Measurements from ENCODE around the gene SERPINA3. TPM values are rescaled to one million over a fixed set of nuclear protein-coding genes. Genes with fewer than 3 reads are reported as not detected.
A peak's percentile ranks its signal among the peaks of the same experiment; 100 is the strongest.

Gene SERPINA3
- total RNA-seq, 1 donor from 2014 or later = 1.3 TPM

DNA sequence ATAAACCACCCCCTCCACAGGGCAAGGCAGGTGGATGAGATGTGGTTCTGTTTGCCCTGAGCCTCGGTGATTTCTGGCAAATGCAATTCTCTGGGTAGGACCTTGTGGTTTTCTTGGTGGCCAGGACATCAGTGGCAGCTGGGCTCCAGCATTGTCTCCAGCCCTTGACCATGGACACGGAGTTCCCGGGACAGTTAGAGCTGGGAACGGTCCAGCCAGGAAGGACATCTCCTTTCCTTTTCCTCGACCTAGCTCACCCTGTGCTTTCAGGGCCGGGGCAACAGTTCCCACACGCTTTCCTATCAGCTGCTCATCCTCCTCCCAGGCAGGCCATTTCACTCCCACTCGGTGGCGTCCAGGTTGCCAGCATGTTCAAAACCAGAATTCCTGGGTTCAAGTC is 41.8 kb upstream of the SERPINA3 start:
- H3K36me3 Mint-ChIP-seq (ENCODE audit: low read depth, unreplicated experiment) = no peaks in the 10 kb centered on the region
- no peak for DNase-seq (ENCODE audit: low read depth)
- H3K27ac Mint-ChIP-seq (ENCODE audit: unreplicated experiment) = no peak overlapping the region
- Histone ChIP-seq H3K79me2 (ENCODE audit: insufficient read depth, low read length) (no peaks in the 10 kb centered on the region), H3K4me2 (ENCODE audit: low read length) (no peak overlapping the region), H3K4me1 (ENCODE audit: insufficient read depth, low read length) (peaks cover 10% of the 10 kb centered on the region), H3K36me3 (ENCODE audit: insufficient read depth, low read length) (no peaks in the 10 kb centered on the region), H4K20me1 (ENCODE audit: insufficient read depth, low read length) (no peaks in the 10 kb centered on the region), H3K27ac (ENCODE audit: low read depth, low read length) (no peak overlapping the region), H3K9me3 (ENCODE audit: insufficient read depth, low read depth, low read length) (no peaks in the 10 kb centered on the region), H2AFZ (ENCODE audit: low read depth, low read length) (no peak overlapping the region), H3K9ac (ENCODE audit: low read length) (no peak overlapping the region), H3K27me3 (ENCODE audit: insufficient read depth, low read length) (no peaks in the 10 kb centered on the region), H3K4me3 (ENCODE audit: insufficient read depth, low read depth, low read length) (no peak overlapping the region)
- peaks cover 28% of the 10 kb centered on the region for H3K27me3 Mint-ChIP-seq (ENCODE audit: low read depth, unreplicated experiment)
- FAIRE-seq = no peak
- peaks cover 3% of the 10 kb centered on the region for H3K9me3 Mint-ChIP-seq (ENCODE audit: unreplicated experiment)
- H3K4me3 Mint-ChIP-seq (ENCODE audit: unreplicated experiment) = no peak overlapping the region
- TF ChIP-seq EZH2 (IDR thresholded peaks at IDR 0.05; ENCODE audit: insufficient read depth, low read length) = no peak
- TF ChIP-seq, protein P1, sequence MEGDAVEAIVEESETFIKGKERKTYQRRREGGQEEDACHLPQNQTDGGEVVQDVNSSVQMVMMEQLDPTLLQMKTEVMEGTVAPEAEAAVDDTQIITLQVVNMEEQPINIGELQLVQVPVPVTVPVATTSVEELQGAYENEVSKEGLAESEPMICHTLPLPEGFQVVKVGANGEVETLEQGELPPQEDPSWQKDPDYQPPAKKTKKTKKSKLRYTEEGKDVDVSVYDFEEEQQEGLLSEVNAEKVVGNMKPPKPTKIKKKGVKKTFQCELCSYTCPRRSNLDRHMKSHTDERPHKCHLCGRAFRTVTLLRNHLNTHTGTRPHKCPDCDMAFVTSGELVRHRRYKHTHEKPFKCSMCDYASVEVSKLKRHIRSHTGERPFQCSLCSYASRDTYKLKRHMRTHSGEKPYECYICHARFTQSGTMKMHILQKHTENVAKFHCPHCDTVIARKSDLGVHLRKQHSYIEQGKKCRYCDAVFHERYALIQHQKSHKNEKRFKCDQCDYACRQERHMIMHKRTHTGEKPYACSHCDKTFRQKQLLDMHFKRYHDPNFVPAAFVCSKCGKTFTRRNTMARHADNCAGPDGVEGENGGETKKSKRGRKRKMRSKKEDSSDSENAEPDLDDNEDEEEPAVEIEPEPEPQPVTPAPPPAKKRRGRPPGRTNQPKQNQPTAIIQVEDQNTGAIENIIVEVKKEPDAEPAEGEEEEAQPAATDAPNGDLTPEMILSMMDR (IDR thresholded peaks at IDR 0.05; ENCODE audit: insufficient read depth, low read depth, low read length) = no peak
- H3K4me1 Mint-ChIP-seq (ENCODE audit: low read depth, unreplicated experiment) = no peaks in the 10 kb centered on the region

DNA sequence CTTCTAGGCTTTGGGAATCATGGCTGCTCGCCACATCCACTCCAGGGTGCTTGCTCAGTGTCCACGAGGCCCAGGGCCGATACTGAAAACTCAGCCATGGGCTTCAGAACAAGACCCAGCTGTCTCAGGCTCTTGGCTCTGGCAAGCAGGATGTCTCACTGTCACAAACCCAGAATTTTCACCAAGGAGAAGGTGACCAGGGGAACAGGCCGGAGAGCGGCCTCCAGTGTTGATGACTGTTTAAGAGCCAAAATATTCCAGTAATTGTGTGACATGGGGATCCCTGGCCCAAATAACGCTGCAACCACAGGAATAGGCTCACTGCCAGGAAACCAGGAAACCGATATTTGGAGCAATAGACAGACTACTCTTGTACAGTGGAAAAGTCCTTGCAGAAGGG is 40.8 kb upstream of the SERPINA3 start:
- no peaks in the 10 kb centered on the region for H3K36me3 Mint-ChIP-seq (ENCODE audit: low read depth, unreplicated experiment)
- no peaks in the 10 kb centered on the region for H3K4me1 Mint-ChIP-seq (ENCODE audit: low read depth, unreplicated experiment)
- H3K4me3 Mint-ChIP-seq (ENCODE audit: unreplicated experiment) = no peak overlapping the region
- TF ChIP-seq, protein P1 (IDR thresholded peaks at IDR 0.05; ENCODE audit: insufficient read depth, low read depth, low read length) = no peak
- no peak for TF ChIP-seq EZH2 (IDR thresholded peaks at IDR 0.05; ENCODE audit: insufficient read depth, low read length)
- H2AFZ ChIP-seq (ENCODE audit: low read depth, low read length) = peak overlapping the region; percentile 39
- no peak overlapping the region for H3K4me2 ChIP-seq (ENCODE audit: low read length)
- no peaks in the 10 kb centered on the region for H3K27me3 ChIP-seq (ENCODE audit: insufficient read depth, low read length)
- H3K9me3 Mint-ChIP-seq (ENCODE audit: unreplicated experiment) = peaks cover 3% of the 10 kb centered on the region
- no peak for DNase-seq (ENCODE audit: low read depth)
- H3K4me1 ChIP-seq (ENCODE audit: insufficient read depth, low read length) = peaks cover 18% of the 10 kb centered on the region
- H3K27me3 Mint-ChIP-seq (ENCODE audit: low read depth, unreplicated experiment) = peaks cover 23% of the 10 kb centered on the region
- no peak overlapping the region for H3K9ac ChIP-seq (ENCODE audit: low read length)
- no peak overlapping the region for H3K27ac ChIP-seq (ENCODE audit: low read depth, low read length)
- FAIRE-seq = no peak
- no peaks in the 10 kb centered on the region for H3K79me2 ChIP-seq (ENCODE audit: insufficient read depth, low read length)
- no peak overlapping the region for H3K27ac Mint-ChIP-seq (ENCODE audit: unreplicated experiment)
- H3K4me3 ChIP-seq (ENCODE audit: insufficient read depth, low read depth, low read length) = no peak overlapping the region
- no peaks in the 10 kb centered on the region for H3K9me3 ChIP-seq (ENCODE audit: insufficient read depth, low read depth, low read length)
- H4K20me1 ChIP-seq (ENCODE audit: insufficient read depth, low read length) = no peaks in the 10 kb centered on the region
- H3K36me3 ChIP-seq (ENCODE audit: insufficient read depth, low read length) = no peaks in the 10 kb centered on the region

DNA sequence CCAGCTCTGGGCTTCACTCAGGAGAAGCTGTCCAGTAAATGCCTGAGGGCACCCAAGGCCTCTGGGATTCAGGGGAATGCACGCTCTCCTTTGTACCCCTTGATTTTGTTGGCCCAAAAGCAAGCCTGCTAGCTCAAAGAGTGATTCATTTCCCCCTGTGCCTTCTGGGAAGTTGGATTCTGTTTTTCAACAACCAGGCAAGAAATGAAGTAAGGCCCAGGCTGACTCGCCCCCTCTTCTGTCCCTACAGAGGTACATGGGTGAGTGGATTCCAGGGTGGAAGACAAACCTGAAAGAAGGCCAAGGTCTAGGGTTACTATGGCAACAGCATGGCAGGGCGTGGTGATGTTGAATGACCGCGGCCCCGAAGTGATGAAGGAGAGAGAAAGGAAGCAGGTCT is 40.2 kb upstream of the SERPINA3 start:
- H3K36me3 Mint-ChIP-seq (ENCODE audit: low read depth, unreplicated experiment) = no peaks in the 10 kb centered on the region
- no peak overlapping the region for H3K4me3 Mint-ChIP-seq (ENCODE audit: unreplicated experiment)
- H3K27me3 Mint-ChIP-seq (ENCODE audit: low read depth, unreplicated experiment) = peaks cover 18% of the 10 kb centered on the region
- H3K9me3 Mint-ChIP-seq (ENCODE audit: unreplicated experiment) = peaks cover 3% of the 10 kb centered on the region
- Histone ChIP-seq H3K4me3 (ENCODE audit: insufficient read depth, low read depth, low read length) (no peak overlapping the region), H4K20me1 (ENCODE audit: insufficient read depth, low read length) (no peaks in the 10 kb centered on the region), H3K36me3 (ENCODE audit: insufficient read depth, low read length) (no peaks in the 10 kb centered on the region), H3K4me2 (ENCODE audit: low read length) (no peak overlapping the region), H2AFZ (ENCODE audit: low read depth, low read length) (peak overlapping the region; percentile 39), H3K27me3 (ENCODE audit: insufficient read depth, low read length) (no peaks in the 10 kb centered on the region), H3K4me1 (ENCODE audit: insufficient read depth, low read length) (peaks cover 19% of the 10 kb centered on the region), H3K79me2 (ENCODE audit: insufficient read depth, low read length) (no peaks in the 10 kb centered on the region), H3K9ac (ENCODE audit: low read length) (no peak overlapping the region), H3K9me3 (ENCODE audit: insufficient read depth, low read depth, low read length) (no peaks in the 10 kb centered on the region), H3K27ac (ENCODE audit: low read depth, low read length) (peak overlapping the region; percentile 8)
- DNase-seq (ENCODE audit: low read depth) (peak; percentile 39), FAIRE-seq (no peak)
- H3K27ac Mint-ChIP-seq (ENCODE audit: unreplicated experiment) = no peak overlapping the region
- no peak for TF ChIP-seq EZH2 (IDR thresholded peaks at IDR 0.05; ENCODE audit: insufficient read depth, low read length)
- TF ChIP-seq, protein P1 (IDR thresholded peaks at IDR 0.05; ENCODE audit: insufficient read depth, low read depth, low read length) = no peak
- no peaks in the 10 kb centered on the region for H3K4me1 Mint-ChIP-seq (ENCODE audit: low read depth, unreplicated experiment)
